ENCODE results near the gene RNF208. TPM values are rescaled to one million over a fixed set of nuclear protein-coding genes. Genes with fewer than 3 reads are reported as not detected.

RNF208 gene
- polyA plus RNA-seq, 3 donors, result 1.5 TPM; not detected in 2

DNA sequence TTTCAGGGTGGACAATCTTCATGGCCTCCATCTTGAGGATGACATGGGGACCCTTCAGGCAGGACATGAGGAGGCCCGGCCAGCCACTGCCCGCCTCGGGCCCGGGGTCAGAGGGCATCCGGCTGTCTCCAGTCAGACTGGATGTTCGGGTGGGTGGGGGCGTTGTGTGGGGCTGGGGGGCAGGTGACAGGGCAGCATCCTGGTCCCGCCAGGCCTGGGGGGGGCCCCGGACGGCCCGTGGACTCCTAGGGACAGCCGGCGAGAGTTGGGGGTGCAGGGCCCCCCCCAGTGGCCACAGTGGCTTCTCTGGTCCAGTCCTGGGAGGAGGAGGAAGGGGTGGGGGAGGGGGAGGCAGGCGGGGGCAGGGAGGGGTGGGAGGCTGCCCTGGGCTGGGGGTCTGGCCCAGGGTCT, 940 bp downstream of the RNF208 start:
- no peaks in the 10 kb centered on the region for H4K20me1 ChIP-seq (ENCODE audit: insufficient read depth, low read length)
- no peak overlapping the region for H2AFZ ChIP-seq (ENCODE audit: insufficient read depth, low read depth, low read length, poor library complexity, severe bottlenecking)
- H3K27me3 Mint-ChIP-seq (ENCODE audit: low read depth in 3 of 3), result peaks cover 3 to 22% (median 13%) of the 10 kb centered on the region in 3 donors
- H3K4me3 Mint-ChIP-seq, result peak overlapping the region in 1 of 2 donors; percentile 26
- H3K4me2 ChIP-seq (replicated peaks; ENCODE audit: extremely low read depth, low read length, poor library complexity, severe bottlenecking), result no peak overlapping the region
- H3K27ac ChIP-seq (ENCODE audit: low read depth in 1 of 2, low read length in 2 of 2), result no peak overlapping the region
- no peaks in the 10 kb centered on the region for H3K9me3 ChIP-seq (replicated peaks in 1 of 2; ENCODE audit: control insufficient read depth in 1 of 2, insufficient read depth in 1 of 2, low read length in 2 of 2)
- peaks cover 33 to 54% of the 10 kb centered on the region in 2 donors for H3K4me1 ChIP-seq (ENCODE audit: control insufficient read depth in 1 of 2, insufficient read depth in 2 of 2, low read length in 2 of 2)
- peaks cover 5% of the 10 kb centered on the region in 2 donors for H3K36me3 Mint-ChIP-seq
- H3K36me3 ChIP-seq (replicated peaks in 1 of 2; ENCODE audit: control insufficient read depth in 1 of 2, insufficient read depth in 2 of 2, low read length in 2 of 2), result peaks cover 3 to 6% of the 10 kb centered on the region in 2 donors
- DNase-seq, result no peak
- peaks cover 23% of the 10 kb centered on the region for H3K4me1 Mint-ChIP-seq
- no peak overlapping the region for H3K9ac ChIP-seq (ENCODE audit: insufficient read depth, low read length, poor library complexity, severe bottlenecking)
- no peak overlapping the region for H3K4me3 ChIP-seq (replicated peaks in 1 of 3; ENCODE audit: low read depth in 2 of 3, low read length in 3 of 3)
- H3K27me3 ChIP-seq (ENCODE audit: control insufficient read depth in 2 of 2, insufficient read depth in 2 of 2, low read length in 2 of 2), result peaks cover 0 to 14% of the 10 kb centered on the region in 2 donors
- H3K79me2 ChIP-seq (ENCODE audit: insufficient read depth, low read length), result no peaks in the 10 kb centered on the region
- WGBS (ENCODE audit: insufficient coverage), result 100% methylated on average over 2 of the region's 14 CpGs
- no peaks in the 10 kb centered on the region for H3K9me3 Mint-ChIP-seq
- no peak overlapping the region for H3K27ac Mint-ChIP-seq
- TF ChIP-seq, protein P1, sequence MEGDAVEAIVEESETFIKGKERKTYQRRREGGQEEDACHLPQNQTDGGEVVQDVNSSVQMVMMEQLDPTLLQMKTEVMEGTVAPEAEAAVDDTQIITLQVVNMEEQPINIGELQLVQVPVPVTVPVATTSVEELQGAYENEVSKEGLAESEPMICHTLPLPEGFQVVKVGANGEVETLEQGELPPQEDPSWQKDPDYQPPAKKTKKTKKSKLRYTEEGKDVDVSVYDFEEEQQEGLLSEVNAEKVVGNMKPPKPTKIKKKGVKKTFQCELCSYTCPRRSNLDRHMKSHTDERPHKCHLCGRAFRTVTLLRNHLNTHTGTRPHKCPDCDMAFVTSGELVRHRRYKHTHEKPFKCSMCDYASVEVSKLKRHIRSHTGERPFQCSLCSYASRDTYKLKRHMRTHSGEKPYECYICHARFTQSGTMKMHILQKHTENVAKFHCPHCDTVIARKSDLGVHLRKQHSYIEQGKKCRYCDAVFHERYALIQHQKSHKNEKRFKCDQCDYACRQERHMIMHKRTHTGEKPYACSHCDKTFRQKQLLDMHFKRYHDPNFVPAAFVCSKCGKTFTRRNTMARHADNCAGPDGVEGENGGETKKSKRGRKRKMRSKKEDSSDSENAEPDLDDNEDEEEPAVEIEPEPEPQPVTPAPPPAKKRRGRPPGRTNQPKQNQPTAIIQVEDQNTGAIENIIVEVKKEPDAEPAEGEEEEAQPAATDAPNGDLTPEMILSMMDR (IDR thresholded peaks at IDR 0.05), result no peak
- intact Hi-C loops (cut with micrococcal nuclease), result loop anchor here in 1 of 2 donors (5.0 kb wide), 1 partner anchor 94 kb away; no protein-coding TSS in a partner anchor

DNA sequence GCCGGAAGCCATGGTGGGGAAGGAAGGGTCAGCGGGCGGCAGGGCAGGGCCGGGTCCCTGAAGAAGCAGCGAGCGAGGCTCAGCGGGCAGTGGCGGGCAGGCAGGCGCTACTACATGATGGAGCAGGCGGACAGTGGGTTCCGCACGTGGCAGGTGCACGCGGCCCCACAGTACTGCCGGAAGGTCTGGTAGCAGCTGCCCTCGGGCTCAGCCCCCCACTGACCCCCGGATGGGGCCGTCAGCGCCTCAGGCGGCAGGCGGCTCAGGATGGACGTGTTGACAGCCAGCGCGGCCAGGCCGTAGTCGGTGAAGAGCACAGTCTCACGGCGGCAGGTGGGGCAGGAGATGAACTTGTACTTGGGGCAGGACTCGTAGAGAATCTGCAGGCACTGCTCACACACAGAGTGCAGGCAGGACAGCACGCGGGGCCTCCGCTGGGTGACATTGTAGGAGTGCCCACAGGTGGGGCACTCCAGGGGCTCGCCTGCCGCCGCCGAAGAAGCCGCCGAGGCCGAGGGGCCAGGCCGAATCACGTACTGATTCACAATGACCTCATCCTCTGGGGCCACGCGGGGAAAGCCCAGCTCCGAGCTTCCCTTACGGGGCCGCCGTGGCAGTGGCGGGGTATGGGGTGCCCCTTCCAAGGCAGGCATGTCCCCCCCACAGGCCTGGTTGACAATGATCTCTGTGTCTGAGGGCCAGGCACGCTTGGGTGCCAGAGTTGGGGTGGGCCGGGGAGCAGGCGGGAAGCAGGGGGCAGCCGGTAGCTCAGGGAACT, 1.5 kb downstream of the RNF208 start:
- H3K27me3 Mint-ChIP-seq (ENCODE audit: low read depth in 3 of 3), result peaks cover 3 to 22% (median 13%) of the 10 kb centered on the region in 3 donors
- H3K4me3 Mint-ChIP-seq, result peak overlapping the region in 1 of 2 donors; percentile 26
- Histone ChIP-seq H3K9me3 (replicated peaks in 1 of 2; ENCODE audit: control insufficient read depth in 1 of 2, insufficient read depth in 1 of 2, low read length in 2 of 2) (no peaks in the 10 kb centered on the region), H3K36me3 (replicated peaks in 1 of 2; ENCODE audit: control insufficient read depth in 1 of 2, insufficient read depth in 2 of 2, low read length in 2 of 2) (peaks cover 9 to 12% of the 10 kb centered on the region in 2 donors), H3K4me3 (replicated peaks in 1 of 3; ENCODE audit: low read depth in 2 of 3, low read length in 3 of 3) (no peak overlapping the region), H3K4me2 (replicated peaks; ENCODE audit: extremely low read depth, low read length, poor library complexity, severe bottlenecking) (no peak overlapping the region), H3K4me1 (ENCODE audit: control insufficient read depth in 1 of 2, insufficient read depth in 2 of 2, low read length in 2 of 2) (peaks cover 33 to 54% of the 10 kb centered on the region in 2 donors), H3K9ac (ENCODE audit: insufficient read depth, low read length, poor library complexity, severe bottlenecking) (no peak overlapping the region), H3K79me2 (ENCODE audit: insufficient read depth, low read length) (no peaks in the 10 kb centered on the region), H2AFZ (ENCODE audit: insufficient read depth, low read depth, low read length, poor library complexity, severe bottlenecking) (no peak overlapping the region), H4K20me1 (ENCODE audit: insufficient read depth, low read length) (no peaks in the 10 kb centered on the region), H3K27ac (ENCODE audit: low read depth in 1 of 2, low read length in 2 of 2) (no peak overlapping the region), H3K27me3 (ENCODE audit: control insufficient read depth in 2 of 2, insufficient read depth in 2 of 2, low read length in 2 of 2) (peaks cover 0 to 14% of the 10 kb centered on the region in 2 donors)
- peaks cover 7 to 11% of the 10 kb centered on the region in 2 donors for H3K36me3 Mint-ChIP-seq
- no peak for DNase-seq
- intact Hi-C loops (cut with micrococcal nuclease), result loop anchor here in 1 of 2 donors (5.0 kb wide), 1 partner anchor 93 kb away; no protein-coding TSS in a partner anchor
- TF ChIP-seq, protein P1 (IDR thresholded peaks at IDR 0.05), result no peak
- WGBS (ENCODE audit: insufficient coverage), result 94% methylated on average over 52 of the region's 52 CpGs
- no peaks in the 10 kb centered on the region for H3K9me3 Mint-ChIP-seq
- peaks cover 23% of the 10 kb centered on the region for H3K4me1 Mint-ChIP-seq
- no peak overlapping the region for H3K27ac Mint-ChIP-seq
